NCI-H510A treated with DMSO at 0.1 percent for 48 hours (cell line): ENCODE measurements around the gene MAP1LC3B.
"Not testable (repeated sequence)": the region's sequence is repeated elsewhere in the genome, so short reads cannot be mapped to it uniquely, and the experiment has no call there.

Experiments
- DNase-seq: peaks from one replicate; lab custom pipeline; 2025; lab: John Stamatoyannopoulos, UW

Gene MAP1LC3B

GRCh38 chr16:87380881-87381280 is 11.3 kb upstream of the MAP1LC3B start:
- DNase-seq: no peak

- no peak for DNase-seq
Observed at GRCh38 chr16:87382023-87382785, 9.9 kb upstream of the MAP1LC3B start.

- DNase-seq: peak; percentile 73
Observed at GRCh38 chr16:87383505-87384161, 8.5 kb upstream of the MAP1LC3B start, which contains the start of gene FBXO31. FBXO31 (minus strand) TSS chr16:87383776; CDS start chr16:87383744, 32 bp downstream.

DNA sequence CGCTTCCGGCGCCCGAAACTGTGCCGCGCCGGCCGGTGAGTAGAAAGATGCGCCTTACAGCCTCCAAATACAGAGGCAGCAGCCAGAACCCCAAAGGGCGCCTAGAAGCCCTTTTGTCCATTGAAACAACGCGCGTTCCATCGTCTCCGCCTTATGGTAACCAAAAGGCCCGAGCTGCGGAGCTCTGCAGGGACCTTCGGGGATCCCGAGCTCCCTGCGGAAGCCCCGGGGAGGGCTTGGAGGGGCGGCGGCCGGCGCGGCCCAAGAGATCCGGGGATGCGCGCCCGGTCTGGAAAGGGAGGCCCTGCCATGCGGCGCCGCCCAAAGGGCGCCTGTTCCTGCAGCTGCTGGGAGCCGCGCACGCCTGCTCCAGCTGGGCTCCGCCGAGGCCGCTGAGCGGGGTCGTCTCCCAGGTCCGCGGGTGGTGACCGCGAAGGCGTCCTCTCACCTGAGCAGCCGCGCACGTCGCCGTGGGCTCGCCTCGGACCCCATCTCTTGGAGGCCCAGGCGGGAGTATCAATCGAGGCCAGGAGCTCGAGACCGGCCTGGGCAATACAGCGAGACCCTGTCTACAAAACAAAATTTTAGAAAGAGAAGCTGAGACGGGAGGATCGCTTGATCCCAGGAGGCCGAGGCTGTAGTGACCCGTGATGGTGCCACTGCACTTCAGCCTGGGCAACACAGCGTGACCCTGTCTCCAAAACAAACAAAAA is 7.8 kb upstream of the MAP1LC3B start:
- DNase-seq: peak; percentile 62

DNA sequence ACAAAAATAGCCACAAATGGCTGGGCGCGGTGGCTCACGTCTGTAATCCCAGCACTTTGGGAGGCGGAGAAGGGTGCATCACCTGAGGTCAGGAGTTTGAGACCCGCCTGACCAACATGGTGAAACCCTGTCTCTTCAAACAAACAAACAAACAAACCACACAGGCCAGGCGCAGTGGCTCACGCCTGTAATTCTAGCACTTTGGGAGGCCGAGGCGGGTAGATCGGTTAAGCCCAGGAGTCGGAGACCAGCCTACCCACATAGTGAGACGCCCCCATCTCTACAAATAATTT is 7.3 kb upstream of the MAP1LC3B start:
- not testable (repeated sequence) for DNase-seq

- DNase-seq: peak; percentile 96
Observed at GRCh38 chr16:87387942-87388817, 4.0 kb upstream of the MAP1LC3B start.

GRCh38 chr16:87388818-87389134 is 3.4 kb upstream of the MAP1LC3B start:
- DNase-seq: no peak

DNA sequence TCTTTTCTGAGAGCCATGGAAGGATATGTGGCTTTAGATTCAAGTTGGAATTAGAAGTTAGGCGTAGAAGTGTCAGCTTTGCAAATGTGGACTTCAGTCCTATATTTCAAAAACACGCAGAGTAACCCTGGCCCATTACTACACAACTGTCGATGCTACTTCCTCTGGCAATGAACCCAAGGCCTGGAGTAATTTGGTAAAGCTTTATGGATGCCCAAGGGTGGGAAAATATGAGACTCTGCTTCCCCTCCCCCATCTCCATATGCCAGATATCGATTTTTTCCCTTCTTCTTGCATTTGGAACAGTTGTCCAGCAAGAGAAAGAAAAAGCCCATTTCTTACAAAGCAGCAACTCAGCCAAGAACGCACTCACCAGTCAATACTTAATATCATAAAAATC is 2.9 kb upstream of the MAP1LC3B start:
- no peak for DNase-seq

- DNase-seq: not testable (repeated sequence)
Observed at GRCh38 chr16:87389914-87390313, 2.2 kb upstream of the MAP1LC3B start.

DNA sequence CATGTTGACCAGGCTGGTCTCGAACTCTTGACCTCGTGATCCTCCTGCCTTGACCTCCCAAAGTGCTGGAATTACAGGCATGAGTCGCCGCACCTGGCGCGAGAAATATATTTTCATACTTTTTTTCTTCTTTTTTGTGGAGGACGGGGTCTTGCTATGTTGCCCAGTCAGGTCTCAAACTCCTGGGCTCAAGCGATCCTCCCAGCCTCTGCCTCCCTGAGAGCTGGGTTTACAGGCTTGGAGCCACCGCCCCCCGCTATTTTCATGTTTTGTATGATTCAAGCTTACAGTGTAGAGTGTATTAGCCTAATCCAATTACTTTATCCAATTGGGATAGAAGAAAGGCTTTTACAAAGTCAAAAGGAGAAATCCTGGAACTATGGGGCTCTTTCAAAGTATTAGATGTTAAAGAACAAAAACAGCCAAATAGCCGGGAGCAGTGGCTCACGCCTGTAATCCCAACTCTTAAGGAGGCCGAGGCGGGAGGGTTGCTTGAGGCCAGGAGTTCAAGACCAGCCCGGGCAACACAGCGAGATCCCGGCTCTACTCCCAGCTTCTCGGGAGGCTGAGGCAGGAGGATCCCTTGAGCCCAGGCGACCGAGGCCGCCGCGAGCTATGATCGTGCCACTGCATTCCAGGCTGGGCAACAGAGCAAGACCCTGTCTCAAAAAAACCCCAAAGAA is 1.4 kb upstream of the MAP1LC3B start:
- DNase-seq: no peak

GRCh38 chr16:87391324-87391949 is 699 bp upstream of the MAP1LC3B start:
- DNase-seq: no peak

GRCh38 chr16:87392821-87393679 is 914 bp downstream of the MAP1LC3B start:
- peak; percentile 12 for DNase-seq

DNA sequence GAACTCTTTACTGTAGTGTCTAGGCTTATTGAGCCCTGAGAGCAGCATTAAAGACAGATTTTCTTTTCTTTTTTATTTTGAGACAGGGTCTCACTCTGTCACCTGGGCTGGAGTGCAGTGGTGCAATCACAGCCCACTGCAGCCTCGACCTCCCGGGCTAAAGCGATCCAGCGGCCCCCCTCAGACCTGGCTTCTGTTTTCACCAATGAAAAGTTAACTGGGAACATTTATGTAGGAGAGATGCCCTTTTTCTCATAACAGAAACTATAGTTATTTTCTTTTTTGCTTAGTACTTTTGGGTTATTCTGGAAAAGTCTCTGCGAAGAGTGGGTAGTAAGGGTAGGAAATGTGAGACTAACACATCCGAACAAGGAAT is 1.5 kb downstream of the MAP1LC3B start:
- DNase-seq: no peak

DNA sequence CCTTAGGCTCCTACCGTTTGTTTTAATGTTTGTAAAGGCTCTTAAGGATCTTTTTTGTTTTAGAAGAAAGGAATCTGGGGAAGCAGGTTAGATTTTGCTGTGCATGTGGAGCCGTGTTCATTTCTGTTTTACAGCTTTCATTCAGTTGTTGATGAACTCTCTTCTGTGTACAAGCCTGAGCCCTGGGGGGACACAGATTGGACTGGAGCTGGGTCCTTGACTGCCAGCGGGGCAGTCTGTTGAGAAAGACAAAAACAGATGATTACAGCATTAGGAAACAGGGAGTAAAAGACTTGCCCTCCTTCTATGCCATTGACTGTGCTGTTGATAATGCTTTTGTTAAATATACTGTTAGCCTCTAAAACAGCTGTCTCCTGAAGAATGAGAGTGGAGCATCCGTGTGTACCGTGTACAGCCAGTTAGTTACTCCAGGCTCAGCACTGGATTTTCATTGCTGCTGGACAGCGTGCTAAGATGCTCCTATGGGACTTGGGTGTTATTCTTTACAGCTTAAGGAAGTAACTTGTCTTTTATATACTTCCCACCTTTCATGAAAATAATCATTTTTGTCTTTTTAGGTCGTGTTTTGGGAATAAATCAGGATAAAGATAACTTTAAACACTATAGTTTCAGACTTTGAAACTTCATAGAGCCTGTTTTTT is 3.2 kb downstream of the MAP1LC3B start:
- no peak for DNase-seq

DNA sequence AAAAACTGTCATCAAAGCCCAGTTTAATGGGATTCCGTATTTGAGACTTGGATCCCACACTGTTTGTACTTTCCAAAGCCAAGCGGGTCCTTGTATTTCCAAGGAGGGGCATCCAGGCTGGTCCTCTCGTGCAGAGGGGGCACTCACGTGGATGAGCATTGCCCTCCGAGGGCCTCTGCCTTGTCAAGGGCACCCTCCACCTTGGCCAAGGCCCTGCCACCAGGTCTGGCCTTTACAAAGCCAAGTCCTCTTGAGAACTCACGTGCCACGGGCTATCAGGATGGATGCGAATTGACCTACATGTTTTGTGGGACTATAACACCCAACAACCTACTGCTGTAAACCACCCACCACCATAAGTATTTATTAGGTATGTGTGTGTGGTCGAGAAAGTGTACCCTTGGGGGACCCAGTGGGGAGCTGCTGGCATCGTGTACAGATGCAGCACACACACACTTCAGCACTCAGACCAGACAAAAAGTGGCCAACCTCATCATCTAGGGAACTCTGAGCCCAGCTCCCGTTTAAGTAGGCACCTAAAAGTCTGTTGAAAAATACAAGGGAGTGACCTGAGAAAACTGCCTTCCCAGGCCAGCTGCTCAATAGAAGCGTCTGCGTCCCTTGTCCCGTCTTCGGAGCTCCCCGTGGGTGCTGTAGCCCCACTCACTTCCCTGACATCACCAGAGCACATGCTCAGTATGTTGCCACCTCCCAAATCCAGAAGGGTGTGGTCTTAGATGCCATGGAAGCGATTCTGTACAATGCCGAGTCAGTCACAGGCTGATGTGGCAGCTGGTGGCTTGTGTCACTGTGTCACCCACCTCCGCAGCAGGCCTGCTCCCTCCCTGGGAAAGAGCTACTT is 12.9 kb downstream of the MAP1LC3B start:
- no peak for DNase-seq

GRCh38 chr16:87406495-87407088 is 14.5 kb downstream of the MAP1LC3B start:
- DNase-seq: no peak

DNA sequence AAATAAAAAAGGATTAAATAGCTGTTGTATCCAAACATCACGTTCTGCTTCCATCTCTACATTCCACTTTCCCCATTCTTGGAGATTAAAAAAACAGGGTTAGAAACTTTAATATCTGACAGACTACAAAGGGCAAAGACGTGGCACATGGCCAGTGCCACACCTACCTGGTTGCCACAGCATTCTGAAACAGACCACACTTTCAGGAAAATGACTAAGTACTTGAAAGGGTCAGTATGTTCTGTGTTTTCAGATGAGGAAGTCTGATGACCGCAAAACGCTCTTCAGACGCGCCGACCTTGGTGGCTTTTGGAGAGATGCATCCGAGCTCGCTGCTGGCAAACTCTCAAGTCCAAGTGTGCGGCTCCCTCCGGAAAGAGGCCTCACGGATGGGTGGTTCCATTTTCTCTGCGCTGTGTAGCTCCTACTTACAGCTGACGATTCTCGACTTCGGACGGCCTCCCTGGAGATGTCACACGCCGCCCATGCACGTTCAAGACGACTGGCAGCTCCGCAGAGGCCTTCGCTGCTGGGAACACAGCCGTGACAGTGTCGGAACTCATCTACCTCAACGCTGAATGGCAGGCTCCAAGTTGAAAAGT is 15.5 kb downstream of the MAP1LC3B start:
- no peak for DNase-seq

- DNase-seq: no peak
Observed at GRCh38 chr16:87409153-87409552, 17.0 kb downstream of the MAP1LC3B start.
